Kidney glomerular epithelial cell (primary cell): ENCODE results near the gene PLEKHF1.
"Not testable (repeated sequence)": the region's sequence is repeated elsewhere in the genome, so short reads cannot be mapped to it uniquely, and the experiment has no call there.

ENCODE experiments used
- DNase-seq: peaks from one replicate; lab custom pipeline; 2025; lab: John Stamatoyannopoulos, UW

Gene PLEKHF1

GRCh38 chr19:29664753-29665214 is 477 bp upstream of the PLEKHF1 start:
- no peak for DNase-seq

DNA sequence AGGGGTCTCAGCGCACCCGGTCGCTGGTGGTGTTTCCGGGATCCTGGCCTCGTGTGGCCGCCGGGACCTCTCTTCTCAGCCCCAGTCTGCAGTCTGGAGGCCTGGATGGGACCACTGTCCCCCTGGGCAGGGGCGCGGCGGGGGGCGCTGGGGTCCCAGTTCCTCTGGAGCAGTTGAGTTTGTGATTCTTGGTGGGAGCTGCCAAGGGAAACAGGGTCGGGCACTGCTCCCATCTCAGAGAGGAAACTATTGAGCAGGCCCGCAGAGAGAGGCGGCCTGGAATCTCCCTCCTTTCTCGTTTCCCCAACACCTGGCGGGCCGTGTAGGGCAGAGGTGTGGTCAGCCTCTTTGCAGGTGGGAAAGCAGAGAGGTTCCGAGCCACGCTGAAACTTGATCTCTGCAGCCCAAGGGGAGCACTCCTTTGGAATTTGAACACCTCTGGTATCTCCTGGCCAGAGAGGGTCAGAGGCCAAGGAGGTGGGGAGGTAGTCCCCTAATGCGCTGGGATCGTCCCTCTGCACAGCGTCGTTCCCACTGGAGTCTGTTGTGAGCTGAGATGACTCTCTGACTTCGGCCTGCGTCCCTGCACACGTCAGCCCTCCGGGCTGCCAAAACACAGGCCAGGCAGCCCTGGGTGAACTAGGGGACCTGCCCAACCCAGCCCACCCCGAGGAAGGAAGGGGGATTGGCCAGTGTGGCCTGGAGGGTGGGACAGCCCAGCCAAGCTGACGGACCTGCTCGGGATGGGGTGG is 741 bp downstream of the PLEKHF1 start:
- DNase-seq: no peak

- peak; percentile 14 for DNase-seq
Observed at GRCh38 chr19:29666578-29667386, 1.5 kb downstream of the PLEKHF1 start.

- no peak for DNase-seq
Observed at GRCh38 chr19:29667387-29667783, 2.1 kb downstream of the PLEKHF1 start.

GRCh38 chr19:29667901-29668341 is 2.7 kb downstream of the PLEKHF1 start:
- no peak for DNase-seq

GRCh38 chr19:29668746-29669609 is 3.7 kb downstream of the PLEKHF1 start:
- no peak for DNase-seq

DNA sequence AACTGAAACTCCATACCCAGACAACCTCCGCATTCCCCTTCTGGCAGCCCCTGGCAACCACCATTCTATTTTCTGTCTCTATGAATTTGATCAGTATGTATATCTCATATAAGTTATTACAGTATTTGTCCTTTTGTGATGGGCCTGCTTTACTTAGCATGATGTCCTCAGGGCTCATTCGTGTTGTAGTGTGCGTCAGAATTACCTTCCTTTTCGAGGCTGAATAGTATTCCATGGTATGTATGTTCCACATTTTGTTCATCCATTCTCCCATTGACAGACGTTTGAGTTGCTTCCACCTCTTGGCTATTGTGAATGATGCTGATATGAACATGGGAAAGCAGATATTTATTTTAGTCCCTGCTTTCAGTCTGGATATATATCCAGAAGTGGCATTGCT is 5.0 kb downstream of the PLEKHF1 start:
- no peak for DNase-seq

GRCh38 chr19:29671026-29671392 is 5.7 kb downstream of the PLEKHF1 start:
- DNase-seq: not testable (repeated sequence)

GRCh38 chr19:29671393-29672160 is 6.3 kb downstream of the PLEKHF1 start:
- no peak for DNase-seq

DNA sequence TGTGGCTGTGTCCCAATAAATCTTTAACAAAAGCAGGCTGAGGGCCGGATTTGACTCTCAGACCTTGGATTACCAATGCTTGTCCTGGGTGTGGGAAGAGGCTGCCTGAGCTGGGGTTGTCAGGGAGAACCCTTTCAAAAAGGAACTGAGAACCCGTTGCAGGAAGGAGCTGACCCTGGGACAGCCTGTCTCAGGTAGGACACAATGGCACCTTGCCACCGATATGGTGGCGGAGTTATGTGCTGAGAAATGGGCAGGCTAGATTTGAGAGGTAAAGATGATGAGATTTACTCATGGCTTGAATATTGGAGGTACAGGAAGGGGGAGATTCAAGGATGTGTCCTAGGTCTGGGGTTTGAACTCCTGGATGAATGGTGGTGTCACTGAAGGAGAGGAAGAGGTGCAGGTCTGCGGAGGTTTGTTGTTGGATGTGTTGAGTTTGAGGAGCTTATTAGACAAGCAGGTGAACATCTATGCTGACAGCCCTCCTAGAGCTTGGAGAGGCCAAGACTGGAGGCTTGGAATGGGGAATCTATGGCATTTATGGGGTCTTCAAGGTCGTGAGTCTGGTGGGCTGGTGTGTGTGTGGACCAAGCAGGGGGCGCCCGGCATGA is 7.2 kb downstream of the PLEKHF1 start:
- no peak for DNase-seq

- DNase-seq: no peak
Observed at GRCh38 chr19:29672933-29673336, 7.7 kb downstream of the PLEKHF1 start.

DNA sequence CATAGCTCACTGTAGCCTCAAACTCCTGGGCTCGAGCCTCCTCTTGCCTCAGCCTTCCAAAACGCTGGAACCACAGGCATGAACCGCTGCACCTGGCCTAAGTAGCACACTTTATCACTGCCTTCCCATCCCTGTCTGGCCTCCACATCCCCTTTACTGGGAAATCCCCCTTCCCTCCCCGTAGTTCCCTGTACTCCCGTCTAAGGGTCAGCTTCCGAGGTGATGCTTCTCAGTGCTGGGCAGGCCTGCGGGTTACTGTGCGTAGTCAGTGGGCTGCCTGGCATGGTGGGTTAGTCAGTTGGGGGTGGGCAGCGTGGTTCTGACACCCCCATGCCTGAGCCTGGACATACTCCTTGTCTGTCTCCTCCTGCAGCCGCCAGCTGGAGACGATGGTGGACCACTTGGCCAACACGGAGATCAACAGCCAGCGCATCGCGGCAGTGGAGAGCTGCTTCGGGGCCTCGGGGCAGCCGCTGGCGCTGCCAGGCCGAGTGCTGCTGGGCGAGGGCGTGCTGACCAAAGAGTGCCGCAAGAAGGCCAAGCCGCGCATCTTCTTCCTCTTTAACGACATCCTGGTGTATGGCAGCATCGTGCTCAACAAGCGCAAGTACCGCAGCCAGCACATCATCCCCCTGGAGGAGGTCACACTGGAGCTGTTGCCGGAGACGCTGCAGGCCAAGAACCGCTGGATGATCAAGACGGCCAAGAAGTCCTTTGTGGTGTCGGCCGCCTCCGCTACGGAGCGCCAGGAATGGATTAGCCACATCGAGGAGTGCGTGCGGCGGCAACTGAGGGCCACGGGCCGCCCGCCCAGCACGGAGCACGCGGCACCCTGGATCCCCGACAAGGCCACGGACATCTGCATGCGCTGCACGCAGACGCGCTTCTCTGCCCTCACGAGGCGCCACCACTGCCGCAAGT is 8.4 kb downstream of the PLEKHF1 start:
- no peak for DNase-seq

- no peak for DNase-seq
Observed at GRCh38 chr19:29674374-29675119, 9.3 kb downstream of the PLEKHF1 start.

DNA sequence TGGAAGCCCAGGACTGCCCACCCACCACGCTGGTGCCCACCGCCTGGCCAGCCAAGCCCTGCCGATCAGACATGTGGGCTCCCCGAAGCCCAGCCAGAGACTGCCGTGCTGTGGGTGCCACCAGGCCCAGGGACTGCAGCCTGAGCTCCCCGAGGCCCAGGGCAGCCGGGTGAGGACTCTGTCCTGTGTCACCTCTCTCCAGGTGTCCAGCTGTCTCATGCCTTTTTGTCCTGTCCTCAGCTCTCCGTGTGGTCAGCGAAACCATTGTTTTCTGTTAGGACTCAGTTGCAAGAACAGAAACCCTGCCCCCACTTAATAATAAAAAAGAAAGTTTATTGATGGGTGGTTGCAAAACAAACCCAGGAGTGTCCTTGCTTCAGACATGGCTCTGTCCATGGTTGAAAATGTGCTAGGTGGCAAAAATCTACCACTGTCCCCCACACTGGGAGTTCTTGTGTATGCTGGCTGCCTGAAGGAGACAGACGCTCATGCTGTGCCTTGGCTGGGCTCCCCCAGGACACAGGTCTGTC is 9.9 kb downstream of the PLEKHF1 start:
- no peak for DNase-seq

- DNase-seq: no peak
Observed at GRCh38 chr19:29675650-29676186, 10.5 kb downstream of the PLEKHF1 start.

- no peak for DNase-seq
Observed at GRCh38 chr19:29676586-29676985, 11.3 kb downstream of the PLEKHF1 start.

GRCh38 chr19:29677001-29677817 is 11.9 kb downstream of the PLEKHF1 start:
- DNase-seq: no peak
